ENCODE data around the gene INKA2.

GRCh38 chr1:111747947-111748346 is 8.8 kb upstream of the INKA2 start:
- TF ChIP-seq POLR2AphosphoS5 (IDR thresholded peaks at IDR 0.05; ENCODE audit: low read depth, low read length) (no peak), POLR2A (IDR thresholded peaks at IDR 0.05; ENCODE audit: low read depth, low read length) (no peak)

Measured in GM12892 (cell line).